GM23248 (cell line): ENCODE measurements around the gene COL27A1. TPM values are rescaled to one million over a fixed set of nuclear protein-coding genes. Genes with fewer than 3 reads are reported as not detected.

Experiments
- DNase-seq: peaks from one replicate; pipeline ENCODE4 v3.0.0-alpha.2; 2015
- H2AFZ ChIP-seq: fragments of 200-600 bp; sonication (generic); 2 replicates; pipeline ENCODE4 v1.6.1; 2016; ENCODE audit warnings: antibody characterized with exemption
- H3F3A ChIP-seq: fragments of 200-600 bp; sonication (generic); 2 replicates; pipeline ENCODE4 v1.6.1; 2016; ENCODE audit warnings: mild to moderate bottlenecking, antibody characterized with exemption, mixed run types; ENCODE audit not compliant: insufficient read depth
- H3K27ac ChIP-seq: fragments of 200-600 bp; sonication (generic); 2 replicates; pipeline ENCODE4 v1.5.1; 2016; ENCODE audit warnings: mild to moderate bottlenecking
- H3K27me3 ChIP-seq: fragments of 200-600 bp; sonication (generic); replicated peaks from 2 replicates; pipeline ENCODE4 v1.6.1; 2016; ENCODE audit warnings: mild to moderate bottlenecking; ENCODE audit not compliant: insufficient read depth
- H3K36me3 ChIP-seq: fragments of 200-600 bp; sonication (generic); 2 replicates; pipeline ENCODE4 v1.6.1; 2016; ENCODE audit warnings: low read depth, mild to moderate bottlenecking
- H3K4me1 ChIP-seq: fragments of 200-600 bp; sonication (generic); 2 replicates; pipeline ENCODE4 v1.6.1; 2016; ENCODE audit warnings: mild to moderate bottlenecking; ENCODE audit not compliant: insufficient read depth
- H3K4me2 ChIP-seq: fragments of 200-600 bp; sonication (generic); one replicate; pipeline ENCODE4 v1.6.1; 2016; ENCODE audit warnings: mild to moderate bottlenecking; ENCODE audit not compliant: unreplicated experiment
- H3K4me3 ChIP-seq: fragments of 200-600 bp; sonication (generic); 2 replicates; pipeline ENCODE4 v1.5.1; 2016; ENCODE audit warnings: mild to moderate bottlenecking
- H3K79me2 ChIP-seq: fragments of 200-600 bp; sonication (generic); 2 replicates; pipeline ENCODE4 v1.6.1; 2016; ENCODE audit warnings: mild to moderate bottlenecking; ENCODE audit not compliant: insufficient read depth
- H3K9ac ChIP-seq: fragments of 200-600 bp; sonication (generic); 2 replicates; pipeline ENCODE4 v1.6.1; 2016; ENCODE audit warnings: mild to moderate bottlenecking
- H3K9me2 ChIP-seq: fragments of 200-600 bp; sonication (generic); 2 replicates; pipeline ENCODE4 v1.6.1; 2016; ENCODE audit warnings: mixed run types, mild to moderate bottlenecking, moderate library complexity; ENCODE audit not compliant: insufficient read depth
- H3K9me3 ChIP-seq: fragments of 200-600 bp; sonication (generic); one replicate; pipeline ENCODE4 v1.6.1; 2017; ENCODE audit warnings: low read depth
- H4K20me1 ChIP-seq: fragments of 200-600 bp; sonication (generic); 2 replicates; pipeline ENCODE4 v1.6.0; 2016; ENCODE audit not compliant: insufficient read depth
- EZH2 ChIP-seq: fragments of 200-600 bp; sonication (generic); IDR thresholded peaks from 2 replicates; pipeline ENCODE4 v1.6.1; 2018; ENCODE audit warnings: antibody characterized with exemption, mild to moderate bottlenecking; ENCODE audit not compliant: insufficient read depth, poor library complexity, severe bottlenecking
- EZH2phosphoT487 ChIP-seq: fragments of 200-600 bp; sonication (generic); IDR thresholded peaks from 2 replicates; pipeline ENCODE4 v1.6.1; 2018; ENCODE audit warnings: antibody characterized with exemption, moderate library complexity, mild to moderate bottlenecking, low read depth; ENCODE audit not compliant: insufficient read depth
- WGBS, 2 experiments: methylation state at CpG; one replicate each; pipeline ENCODE4 v1.1.6; 2015 to 2017; ENCODE audit warnings: low lambda C conversion rate in 2 of 2, low coverage in 1 of 2; ENCODE audit errors: missing lambda C conversion rate in 2 of 2; 5-methylcytosine and 5-hydroxymethylcytosine counted together
- in situ Hi-C: fragments of 300-500 bp; cut with MboI; formaldehyde crosslinking; loops from 2 replicates; pipeline ENCODE4 v1.15.0; 2020
- polyA plus RNA-seq: library from polyadenylated mRNA; unstranded; fragments of >200 nt; fragmentation: Nextera tagmentation; extraction: Ambion mirVana; gene quantifications from 2 replicates; pipeline ENCODE4 v1.2.1, GENCODE V29; 2016
- total RNA-seq: library from RNA; depleted of rRNA; stranded (reverse); fragments of >200 nt; shearing (Covaris generic); gene quantifications from 2 replicates; pipeline ENCODE4 v1.2.3, GENCODE V29; 2014

The COL27A1 gene
- total and polyA plus RNA-seq, 2 experiments from 2014 or later, result 1.6 to 2.3 TPM

- Histone ChIP-seq H3K4me1 (peaks cover 28% of the 10 kb centered on the region), H3K79me2 (no peaks in the 10 kb centered on the region), H3K27me3 (no peaks in the 10 kb centered on the region), H3K9me2 (no peaks in the 10 kb centered on the region), H2AFZ (no peak overlapping the region), H3K9me3 (no peaks in the 10 kb centered on the region), H3K27ac (peak overlapping the region; percentile 69), H4K20me1 (no peaks in the 10 kb centered on the region), H3K36me3 (no peaks in the 10 kb centered on the region), H3K9ac (no peak overlapping the region), H3K4me2 (peak overlapping the region; percentile 73), H3F3A (peaks cover 29% of the 10 kb centered on the region), H3K4me3 (no peak overlapping the region)
- DNase-seq, result peak; percentile 83
- 42 to 49% methylated on average over 3 of the region's 3 CpGs for WGBS, 2 experiments
- in situ Hi-C loops, result no loop called here
- no peak for TF ChIP-seq EZH2phosphoT487
- TF ChIP-seq EZH2, result no peak
These were observed 68.9 kb downstream of the COL27A1 start for GRCh38 chr9:114224247-114224610.

- H3K4me1 ChIP-seq, result peaks cover 28% of the 10 kb centered on the region
- peak overlapping the region; percentile 13; the same call in 1 of the 2 replicates for H3K27ac ChIP-seq
- H3K27me3 ChIP-seq, result no peaks in the 10 kb centered on the region
- WGBS, 2 experiments, result 63 to 66% methylated on average over 11 of the region's 11 CpGs
- in situ Hi-C loops, result no loop called here
- peak; percentile 49 for DNase-seq
- no peaks in the 10 kb centered on the region for H3K9me2 ChIP-seq
- no peak overlapping the region for H3K4me3 ChIP-seq
- no peaks in the 10 kb centered on the region for H3K36me3 ChIP-seq
- no peaks in the 10 kb centered on the region for H4K20me1 ChIP-seq
- H3F3A ChIP-seq, result peaks cover 29% of the 10 kb centered on the region
- H2AFZ ChIP-seq, result no peak overlapping the region
- TF ChIP-seq EZH2, result no peak
- no peak for TF ChIP-seq EZH2phosphoT487
- H3K9ac ChIP-seq, result peak overlapping the region; percentile 32; the same call in 1 of the 2 replicates
- no peaks in the 10 kb centered on the region for H3K79me2 ChIP-seq
- H3K4me2 ChIP-seq, result peak overlapping the region; percentile 62
- H3K9me3 ChIP-seq, result no peaks in the 10 kb centered on the region
These were observed 70.3 kb downstream of the COL27A1 start for GRCh38 chr9:114225561-114226212.

DNA sequence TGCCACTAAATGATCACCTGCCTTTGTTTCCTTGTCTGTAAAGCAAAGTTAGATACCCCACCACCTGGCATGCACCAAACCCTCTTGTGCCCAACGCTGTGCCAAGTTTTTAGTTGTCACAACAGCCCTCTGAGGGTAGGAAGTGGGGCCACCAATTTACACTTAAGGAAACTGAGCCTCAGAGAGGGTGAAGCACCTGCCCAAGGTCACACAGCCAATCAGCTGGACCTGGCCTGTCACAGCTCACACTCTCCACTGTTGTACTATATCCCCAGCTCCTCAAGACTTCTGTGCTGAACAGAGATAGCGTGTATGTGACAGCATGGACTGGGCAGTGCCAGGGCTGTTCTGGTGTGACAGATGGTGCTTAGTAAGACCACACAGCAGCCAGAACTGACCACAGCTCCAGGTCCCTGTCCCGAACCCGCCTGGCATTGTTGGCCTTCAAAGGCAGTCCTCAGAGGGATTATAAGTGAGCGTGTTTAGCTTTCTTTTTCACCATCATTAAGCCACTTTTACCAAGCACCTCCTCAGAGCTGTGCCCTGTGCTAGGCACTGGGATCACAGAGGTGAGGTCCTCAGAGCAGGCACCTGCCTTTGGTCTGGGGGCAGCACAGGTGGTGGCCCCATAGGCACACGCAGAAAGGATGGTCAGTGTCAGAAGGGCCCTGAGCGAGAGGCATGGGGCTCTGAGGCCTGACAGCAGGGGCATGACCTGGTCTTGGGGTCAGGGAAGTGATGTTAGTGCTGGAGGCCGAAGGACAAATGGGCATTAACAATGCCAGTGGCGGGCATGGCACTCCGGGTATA, 71.1 kb downstream of the COL27A1 start:
- no peaks in the 10 kb centered on the region for H3K79me2 ChIP-seq
- peaks cover 29% of the 10 kb centered on the region for H3F3A ChIP-seq
- H3K9me3 ChIP-seq, result no peaks in the 10 kb centered on the region
- no peak overlapping the region for H3K4me2 ChIP-seq
- no peaks in the 10 kb centered on the region for H3K36me3 ChIP-seq
- peaks cover 28% of the 10 kb centered on the region for H3K4me1 ChIP-seq
- TF ChIP-seq EZH2 (no peak), EZH2phosphoT487 (no peak)
- no peak overlapping the region for H2AFZ ChIP-seq
- no peak for DNase-seq
- no peak overlapping the region for H3K9ac ChIP-seq
- no peaks in the 10 kb centered on the region for H3K27me3 ChIP-seq
- H3K9me2 ChIP-seq, result no peaks in the 10 kb centered on the region
- in situ Hi-C loops, result no loop called here
- H3K4me3 ChIP-seq, result no peak overlapping the region
- whole genome bisulfite sequencing, 2 experiments, result 91% methylated on average over 10 of the region's 10 CpGs
- no peaks in the 10 kb centered on the region for H4K20me1 ChIP-seq
- H3K27ac ChIP-seq, result no peak overlapping the region

GRCh38 chr9:114227288-114228015, 72.1 kb downstream of the COL27A1 start:
- in situ Hi-C loops, result no loop called here
- Histone ChIP-seq H3K27me3 (no peaks in the 10 kb centered on the region), H3K4me2 (no peak overlapping the region), H2AFZ (no peak overlapping the region), H3F3A (peaks cover 29% of the 10 kb centered on the region), H3K4me3 (no peak overlapping the region), H3K36me3 (no peaks in the 10 kb centered on the region), H3K27ac (no peak overlapping the region), H3K9me3 (no peaks in the 10 kb centered on the region), H3K4me1 (peaks cover 28% of the 10 kb centered on the region), H3K9ac (no peak overlapping the region), H4K20me1 (no peaks in the 10 kb centered on the region), H3K79me2 (no peaks in the 10 kb centered on the region), H3K9me2 (no peaks in the 10 kb centered on the region)
- WGBS, 2 experiments, result 74 to 76% methylated on average over 16 of the region's 16 CpGs
- DNase-seq, result no peak
- TF ChIP-seq EZH2phosphoT487 (no peak), EZH2 (no peak)
